AG04450 (cell line): ENCODE measurements around the gene HECTD4. TPM values are rescaled to one million over a fixed set of nuclear protein-coding genes. Genes with fewer than 3 reads are reported as not detected.
"Not testable (repeated sequence)": the region's sequence is repeated elsewhere in the genome, so short reads cannot be mapped to it uniquely, and the experiment has no call there.

Experiments used
- CTCF ChIA-PET: fragments of 300-600, 350-600 bp; formaldehyde crosslinking; extraction: SDS; loops from one replicate; lab custom pipeline; 2022; ENCODE audit warnings: antibody characterized with exemption, inconsistent platforms; lab: Charles Lee
- POLR2A ChIA-PET: fragments of 350-600 bp; formaldehyde crosslinking; extraction: SDS; loops from one replicate; lab custom pipeline; 2021; ENCODE audit warnings: antibody characterized with exemption, inconsistent platforms; lab: Yijun Ruan, JAX
- DNase-seq: peaks from one replicate; pipeline ENCODE4 v3.0.0-alpha.2; 2011; ENCODE audit warnings: low read depth, low spot score
- H3K27ac ChIP-seq: one replicate; pipeline ENCODE4 v1.5.1; 2012; ENCODE audit warnings: low read depth, low read length, control low read depth
- H3K27me3 ChIP-seq: one replicate; pipeline ENCODE4 v1.6.0; 2012; ENCODE audit warnings: low read length; ENCODE audit not compliant: control insufficient read depth, insufficient read depth
- H3K4me3 ChIP-seq: 2 replicates; pipeline ENCODE4 v1.5.1; 2011; ENCODE audit warnings: mild to moderate bottlenecking, low read depth, low read length, control low read depth
- H3K9me3 ChIP-seq: 2 replicates; pipeline ENCODE4 v1.5.1; 2012; ENCODE audit warnings: low read length; ENCODE audit not compliant: control insufficient read depth, insufficient read depth
- polyA plus RNA-seq: library from polyadenylated mRNA; depleted of rRNA; stranded (reverse); fragments of >200 nt; gene quantifications from 2 replicates; pipeline ENCODE4 v1.2.3, GENCODE V29; 2011
- TF ChIP-seq, protein P1 (sequence below): IDR thresholded peaks from 2 replicates; pipeline ENCODE4 v1.5.1; 2011; ENCODE audit warnings: low read depth, low read length, control low read depth, inconsistent platforms

HECTD4 gene
- polyA plus RNA-seq, 1 experiment, result 8.6 TPM

GRCh38 chr12:112419297-112420133 lies 37.3 kb upstream of the HECTD4 start:
- H3K4me3 ChIP-seq, result peak overlapping the region; percentile 94
- no peaks in the 10 kb centered on the region for H3K27me3 ChIP-seq
- ChIA-PET POLR2A (interaction anchor here (1.0 kb wide), 1 partner anchor 10 kb away, joined by 5 read pairs; no protein-coding TSS in a partner anchor), CTCF (interaction anchor here (1.0 to 1.2 kb wide), 2 partner anchors 8 to 9 kb away, joined by 3 to 5 read pairs; no protein-coding TSS in a partner anchor)
- no peaks in the 10 kb centered on the region for H3K9me3 ChIP-seq
- TF ChIP-seq, protein P1, sequence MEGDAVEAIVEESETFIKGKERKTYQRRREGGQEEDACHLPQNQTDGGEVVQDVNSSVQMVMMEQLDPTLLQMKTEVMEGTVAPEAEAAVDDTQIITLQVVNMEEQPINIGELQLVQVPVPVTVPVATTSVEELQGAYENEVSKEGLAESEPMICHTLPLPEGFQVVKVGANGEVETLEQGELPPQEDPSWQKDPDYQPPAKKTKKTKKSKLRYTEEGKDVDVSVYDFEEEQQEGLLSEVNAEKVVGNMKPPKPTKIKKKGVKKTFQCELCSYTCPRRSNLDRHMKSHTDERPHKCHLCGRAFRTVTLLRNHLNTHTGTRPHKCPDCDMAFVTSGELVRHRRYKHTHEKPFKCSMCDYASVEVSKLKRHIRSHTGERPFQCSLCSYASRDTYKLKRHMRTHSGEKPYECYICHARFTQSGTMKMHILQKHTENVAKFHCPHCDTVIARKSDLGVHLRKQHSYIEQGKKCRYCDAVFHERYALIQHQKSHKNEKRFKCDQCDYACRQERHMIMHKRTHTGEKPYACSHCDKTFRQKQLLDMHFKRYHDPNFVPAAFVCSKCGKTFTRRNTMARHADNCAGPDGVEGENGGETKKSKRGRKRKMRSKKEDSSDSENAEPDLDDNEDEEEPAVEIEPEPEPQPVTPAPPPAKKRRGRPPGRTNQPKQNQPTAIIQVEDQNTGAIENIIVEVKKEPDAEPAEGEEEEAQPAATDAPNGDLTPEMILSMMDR, result no peak
- peak; percentile 50 for DNase-seq
- H3K27ac ChIP-seq, result peak overlapping the region; percentile 96

DNA sequence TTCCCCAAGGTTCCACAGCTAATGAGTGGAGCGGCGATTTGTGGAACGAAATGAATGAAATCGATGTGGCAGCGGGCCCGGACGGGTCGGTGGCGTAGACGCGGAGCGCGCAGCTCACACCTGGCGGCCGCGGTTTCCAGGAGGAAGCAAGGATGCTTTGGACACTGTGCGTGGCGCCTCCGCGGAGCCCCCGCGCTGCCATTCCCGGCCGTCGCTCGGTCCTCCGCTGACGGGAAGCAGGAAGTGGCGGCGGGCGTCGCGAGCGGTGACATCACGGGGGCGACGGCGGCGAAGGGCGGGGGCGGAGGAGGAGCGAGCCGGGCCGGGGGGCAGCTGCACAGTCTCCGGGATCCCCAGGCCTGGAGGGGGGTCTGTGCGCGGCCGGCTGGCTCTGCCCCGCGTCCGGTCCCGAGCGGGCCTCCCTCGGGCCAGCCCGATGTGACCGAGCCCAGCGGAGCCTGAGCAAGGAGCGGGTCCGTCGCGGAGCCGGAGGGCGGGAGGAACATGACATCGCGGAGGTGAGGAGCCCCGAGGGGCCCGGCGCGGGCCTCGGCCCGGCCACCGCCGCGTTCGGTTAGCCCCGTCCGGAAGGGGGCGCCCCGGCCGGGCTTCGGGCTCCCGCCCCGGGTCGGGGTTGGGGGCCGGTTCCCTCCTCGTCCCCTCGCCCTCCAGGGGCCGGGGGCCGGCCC lies 36.5 kb upstream of the HECTD4 start, which contains the start of gene PTPN11:
TSS of gene PTPN11 (plus strand) at position 340 of the 689 bp plus-strand sequence. CDS start at position 505, 165 bp downstream.
- peak within 1 kb of the TSS; percentile 94 for H3K4me3 ChIP-seq
- H3K9me3 ChIP-seq, result no peaks in the 10 kb centered on the region
- H3K27ac ChIP-seq, result peak within 1 kb of the TSS; percentile 96
- H3K27me3 ChIP-seq, result no peaks in the 10 kb centered on the region
- DNase-seq, result no peak
- ChIA-PET POLR2A (interaction anchor here (0.6 to 1.0 kb wide), 2 partner anchors 9 to 21 kb away, joined by 5 to 6 read pairs; no protein-coding TSS in a partner anchor), CTCF (interaction anchor here (0.6 kb wide), 1 partner anchor 223 kb away, joined by 3 read pairs; no protein-coding TSS in a partner anchor)
- TF ChIP-seq, protein P1, result peak; percentile 33

DNA sequence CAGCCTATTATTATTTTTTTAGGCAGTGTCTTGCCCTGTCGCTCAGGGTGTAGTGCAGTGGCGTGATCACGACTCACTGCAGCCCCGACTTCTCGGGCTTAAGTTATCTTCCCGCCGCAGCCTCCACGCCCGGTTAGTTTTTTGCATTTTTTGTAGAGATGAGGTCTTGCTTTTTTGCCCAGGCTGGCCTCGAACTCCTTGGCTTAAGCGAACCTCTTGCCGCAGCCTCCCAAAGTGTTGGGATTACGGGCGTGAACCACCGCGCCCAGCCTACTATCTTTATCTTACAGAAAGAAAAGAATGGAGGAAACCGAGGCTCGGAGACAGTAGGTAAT lies 36.0 kb upstream of the HECTD4 start:
- TF ChIP-seq, protein P1, result no peak
- POLR2A ChIA-PET, result interaction anchor here (0.6 to 1.0 kb wide), 2 partner anchors 8 to 22 kb away, joined by 5 to 6 read pairs; no protein-coding TSS in a partner anchor
- peak overlapping the region; percentile 85 for H3K27ac ChIP-seq
- DNase-seq, result no peak
- H3K27me3 ChIP-seq, result no peaks in the 10 kb centered on the region
- peak overlapping the region; percentile 94 for H3K4me3 ChIP-seq
- no peaks in the 10 kb centered on the region for H3K9me3 ChIP-seq
- CTCF ChIA-PET, result interaction anchor here (0.6 kb wide), 1 partner anchor 222 kb away, joined by 3 read pairs; no protein-coding TSS in a partner anchor

DNA sequence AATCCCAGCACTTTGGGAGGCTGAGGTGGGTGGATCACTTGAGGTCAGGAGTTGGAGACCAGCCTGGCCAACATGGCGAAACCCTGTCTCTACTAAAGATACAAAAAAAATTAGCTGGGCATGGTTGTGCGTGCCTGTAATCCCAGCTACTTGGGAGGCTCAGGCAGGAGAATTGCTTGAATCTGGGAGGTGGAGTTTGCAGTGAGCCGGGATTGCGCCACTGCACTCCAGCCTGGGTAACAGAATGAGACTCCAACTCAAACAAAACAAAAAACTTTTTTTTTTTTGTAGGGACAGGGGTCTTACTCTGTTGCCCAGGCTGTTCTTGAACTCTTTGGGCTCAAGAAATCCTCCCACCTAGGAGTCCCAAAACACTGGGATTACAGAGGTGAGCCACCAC lies 33.2 kb upstream of the HECTD4 start:
- H3K4me3 ChIP-seq, POLR2A ChIA-PET, DNase-seq, H3K9me3 ChIP-seq, H3K27me3 ChIP-seq, H3K27ac ChIP-seq: not testable (repeated sequence)
- CTCF ChIA-PET, result interaction anchor here (1.0 kb wide), 1 partner anchor 218 kb away, joined by 3 read pairs; no protein-coding TSS in a partner anchor

- Histone ChIP-seq H3K4me3 (no peak overlapping the region), H3K27me3 (no peaks in the 10 kb centered on the region), H3K27ac (no peak overlapping the region), H3K9me3 (no peaks in the 10 kb centered on the region; the same call in 1 of the 2 replicates)
- ChIA-PET POLR2A (interaction anchor here (0.5 kb wide), 1 partner anchor 11 kb away, joined by 3 read pairs; no protein-coding TSS in a partner anchor), CTCF (interaction anchor here (0.6 kb wide), 1 partner anchor 91 kb away, joined by 3 read pairs; no protein-coding TSS in a partner anchor)
- TF ChIP-seq, protein P1, result no peak
- DNase-seq, result no peak
These were observed 31.8 kb upstream of the HECTD4 start for GRCh38 chr12:112413855-112414625.
